Pancreas (tissue), 10 donors: ENCODE measurements around the gene B3GAT1. TPM values are rescaled to one million over a fixed set of nuclear protein-coding genes. Genes with fewer than 3 reads are reported as not detected.
A peak's percentile ranks its signal among the peaks of the same experiment; 100 is the strongest.

Experiments
- ATAC-seq, 4 donors: fragments of 200-7000 bp; cut with Tn5 transposase; one replicate each; pipeline versions ENCODE4 v1.8.0 to v1.9.1; 2020; ENCODE audit warnings: mild to moderate bottlenecking in 4 of 4, moderate library complexity in 4 of 4
- DNase-seq, 6 donors: peaks; one replicate each; pipeline ENCODE4 v3.0.0-alpha.2; 2020
- FAIRE-seq: peaks from 2 replicates; lab custom pipeline; 2012; peaks lifted over from hg19 to GRCh38; lab: Jason Lieb, UNC
- H3K27ac ChIP-seq, 4 donors: fragments of 200-600 bp; sonication (generic); 1 replicate in 3 of 4; 2 replicates in 1 of 4; pipeline versions ENCODE4 v1.5.0 to v1.8.0; 2020
- H3K27me3 ChIP-seq, 4 donors: fragments of 200-600 bp; one replicate each; pipeline ENCODE4 v1.8.0; 2021
- H3K36me3 ChIP-seq, 3 donors: fragments of 200-600 bp; sonication (generic) in 1 of 3; one replicate each; pipeline versions ENCODE4 v1.5.0 to v1.8.0; 2020 to 2021
- H3K4me1 ChIP-seq, 3 donors: fragments of 200-600 bp; one replicate each; pipeline ENCODE4 v1.8.0; 2021
- H3K4me3 ChIP-seq, 4 donors: fragments of 200-600 bp; sonication (generic) in 2 of 4; one replicate each; pipeline versions ENCODE4 v1.5.0 to v1.8.0; 2020 to 2021
- H3K9me3 ChIP-seq, 4 donors: fragments of 200-600 bp; one replicate each; pipeline ENCODE4 v1.8.0; 2021
- CTCF ChIP-seq, 4 donors: fragments of 200-600 bp; sonication (generic) in 3 of 4; IDR thresholded peaks; one replicate each; pipeline versions ENCODE4 v1.5.0 to v1.8.0; 2021; ENCODE audit warnings: antibody characterized with exemption in 4 of 4
- WGBS, 2 donors: extraction: QIAGEN DNeasy Blood & Tissue Kit; methylation state at CpG; one replicate each; pipeline ENCODE4 v1.1.7; 2013; 5-methylcytosine and 5-hydroxymethylcytosine counted together
- intact Hi-C, 3 donors: fragments of 100-400 bp; cut with DNase I; formaldehyde crosslinking; loops; one replicate each; pipeline versions ENCODE4 v1.11.1 to v1.14.2; 2022
- polyA plus RNA-seq, 2 donors: library from polyadenylated mRNA; stranded (reverse); fragments of 200-250 nt; gene quantifications; one replicate each; pipeline ENCODE4 v1.2.3, GENCODE V29; 2013
- total RNA-seq, 6 donors: library from RNA; stranded (reverse); fragmentation: NEBNext Ultra II Directional in 4 of 6; extraction: Animal tissue kit (Norgen Biotek cat#: 25700) in 4 of 6; gene quantifications; one replicate each; pipeline versions ENCODE4 v1.2.1 to v1.2.4, GENCODE V29; 2021 to 2023
- donor health status: healthy with polysubstance abuse.
- donor health status: DM: no; HTN: no; CAD: no; lungs with moderate emphysema.
- donor health status: DM: no; HTN: no; CAD: no.
- donor health status: control.
- donor health status: control.
- donor health status: Bipolar disorder and iron deficiency.
- donor health status: DM: yes; HTN: yes; CAD: no.
- donor health status: DM: no; HTN: no; CAD: no.
- donor health status: DM: no; HTN: no; CAD: no.
- donor health status: DM: yes; HTN: yes; CAD: no.

B3GAT1 gene
- total and polyA plus RNA-seq, 8 donors, result 0.08 to 1.3 (median 0.20) TPM

- Histone ChIP-seq H3K9me3 (no peaks in the 10 kb centered on the region), H3K36me3 (no peaks in the 10 kb centered on the region), H3K4me3 (no peak overlapping the region), H3K27me3 (no peaks in the 10 kb centered on the region), H3K4me1 (no peaks in the 10 kb centered on the region), H3K27ac (no peak overlapping the region)
- FAIRE-seq (no peak), DNase-seq (peak in 1 of 6 donors; percentile 9), ATAC-seq (no peak)
- no peak for TF ChIP-seq CTCF (IDR thresholded peaks at IDR 0.05)
- intact Hi-C loops, result no loop called here
- 79 to 87% methylated on average over 18 of the region's 18 CpGs for WGBS, 2 donors
Measured at GRCh38 chr11:134376150-134376921, 35.7 kb downstream of the B3GAT1 start.

- H3K36me3 ChIP-seq, result no peaks in the 10 kb centered on the region
- no peak for TF ChIP-seq CTCF (IDR thresholded peaks at IDR 0.05)
- H3K27ac ChIP-seq, result no peak overlapping the region
- ATAC-seq (no peak), FAIRE-seq (no peak), DNase-seq (peak in 3 of 6 donors; percentile 6 to 35 (median 34))
- no peaks in the 10 kb centered on the region for H3K4me1 ChIP-seq
- intact Hi-C loops, result no loop called here
- 82 to 89% methylated on average over 16 of the region's 16 CpGs for WGBS, 2 donors
- H3K4me3 ChIP-seq, result no peak overlapping the region
- no peaks in the 10 kb centered on the region for H3K9me3 ChIP-seq
- no peaks in the 10 kb centered on the region for H3K27me3 ChIP-seq
Measured at GRCh38 chr11:134374891-134375550, 37.0 kb downstream of the B3GAT1 start.

- ATAC-seq, result no peak
- no peaks in the 10 kb centered on the region for H3K36me3 ChIP-seq
- no peak for TF ChIP-seq CTCF (IDR thresholded peaks at IDR 0.05)
- H3K27me3 ChIP-seq, result no peaks in the 10 kb centered on the region
- H3K4me3 ChIP-seq, result no peak overlapping the region
- DNase-seq, result peak in 2 of 6 donors; percentile 4 to 33
- H3K9me3 ChIP-seq, result no peaks in the 10 kb centered on the region
- no peak overlapping the region for H3K27ac ChIP-seq
- intact Hi-C loops, result no loop called here
- no peak for FAIRE-seq
- WGBS, 2 donors, result 84 to 90% methylated on average over 9 of the region's 9 CpGs
- no peaks in the 10 kb centered on the region for H3K4me1 ChIP-seq
Measured at GRCh38 chr11:134374171-134374570, 37.9 kb downstream of the B3GAT1 start.

GRCh38 chr11:134373591-134374052 lies 38.4 kb downstream of the B3GAT1 start:
- no peak for TF ChIP-seq CTCF (IDR thresholded peaks at IDR 0.05)
- 86 to 88% methylated on average over 14 of the region's 14 CpGs for WGBS, 2 donors

More at GRCh38 chr11:134373591-134374052, 38.4 kb downstream of the B3GAT1 start:
- Histone ChIP-seq H3K9me3 (no peaks in the 10 kb centered on the region), H3K36me3 (no peaks in the 10 kb centered on the region), H3K27me3 (no peaks in the 10 kb centered on the region), H3K27ac (no peak overlapping the region), H3K4me3 (no peak overlapping the region), H3K4me1 (no peaks in the 10 kb centered on the region)
- FAIRE-seq (no peak), ATAC-seq (no peak), DNase-seq (peak in 3 of 6 donors; percentile 8 to 39 (median 37))
- intact Hi-C loops, result no loop called here
